ENCODE data around the gene IL4R. TPM values are rescaled to one million over a fixed set of nuclear protein-coding genes. Genes with fewer than 3 reads are reported as not detected.

IL4R gene
- total RNA-seq, 1 donor from 2014 or later = 6.8 TPM

DNA sequence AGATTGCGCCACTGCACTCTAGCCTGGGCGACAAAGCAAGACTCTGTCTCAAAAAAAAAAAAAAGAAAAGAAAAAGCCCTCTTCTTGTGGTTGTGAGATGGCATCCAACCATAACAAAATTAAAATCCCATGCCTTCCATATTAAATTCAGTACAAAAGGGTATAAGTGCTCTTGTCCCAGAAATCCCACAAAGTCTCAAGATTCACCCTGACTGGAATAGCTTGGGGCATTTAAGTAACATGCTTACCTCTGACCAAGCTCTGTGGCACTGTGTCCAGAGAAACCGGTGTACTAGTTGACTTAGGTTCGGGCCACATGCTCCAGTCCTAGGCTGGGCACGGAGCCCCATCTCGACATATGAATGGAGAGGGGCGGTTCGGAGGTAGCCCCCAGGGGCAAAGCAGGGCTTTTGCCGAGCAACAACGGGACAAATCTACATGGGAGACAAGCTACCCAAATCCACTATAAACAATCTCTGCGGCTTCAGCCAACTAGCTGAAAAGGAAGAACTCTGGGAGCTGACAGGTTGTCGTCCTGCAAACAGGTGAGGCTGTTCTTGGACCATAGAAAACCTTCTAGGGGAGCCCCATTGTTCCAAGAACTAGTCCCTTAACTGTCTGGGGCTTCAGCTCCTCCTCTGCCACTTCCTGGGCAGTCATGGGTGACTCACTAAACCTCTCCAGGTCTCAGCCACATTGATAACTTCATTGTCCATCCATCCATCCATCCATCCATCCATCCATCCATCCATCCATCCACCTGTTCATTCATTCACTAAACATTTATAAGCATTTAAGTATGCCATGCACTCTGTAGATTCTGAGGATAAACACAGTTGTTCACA lies 10.3 kb upstream of the IL4R start:
- H3K36me3 Mint-ChIP-seq = no peaks in the 10 kb centered on the region
- H3K4me3 Mint-ChIP-seq = no peak overlapping the region
- H3K9me3 Mint-ChIP-seq = peaks cover 11% of the 10 kb centered on the region
- TF ChIP-seq, protein P1, sequence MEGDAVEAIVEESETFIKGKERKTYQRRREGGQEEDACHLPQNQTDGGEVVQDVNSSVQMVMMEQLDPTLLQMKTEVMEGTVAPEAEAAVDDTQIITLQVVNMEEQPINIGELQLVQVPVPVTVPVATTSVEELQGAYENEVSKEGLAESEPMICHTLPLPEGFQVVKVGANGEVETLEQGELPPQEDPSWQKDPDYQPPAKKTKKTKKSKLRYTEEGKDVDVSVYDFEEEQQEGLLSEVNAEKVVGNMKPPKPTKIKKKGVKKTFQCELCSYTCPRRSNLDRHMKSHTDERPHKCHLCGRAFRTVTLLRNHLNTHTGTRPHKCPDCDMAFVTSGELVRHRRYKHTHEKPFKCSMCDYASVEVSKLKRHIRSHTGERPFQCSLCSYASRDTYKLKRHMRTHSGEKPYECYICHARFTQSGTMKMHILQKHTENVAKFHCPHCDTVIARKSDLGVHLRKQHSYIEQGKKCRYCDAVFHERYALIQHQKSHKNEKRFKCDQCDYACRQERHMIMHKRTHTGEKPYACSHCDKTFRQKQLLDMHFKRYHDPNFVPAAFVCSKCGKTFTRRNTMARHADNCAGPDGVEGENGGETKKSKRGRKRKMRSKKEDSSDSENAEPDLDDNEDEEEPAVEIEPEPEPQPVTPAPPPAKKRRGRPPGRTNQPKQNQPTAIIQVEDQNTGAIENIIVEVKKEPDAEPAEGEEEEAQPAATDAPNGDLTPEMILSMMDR (IDR thresholded peaks at IDR 0.05; ENCODE audit: unreplicated experiment) = no peak
- H3K27me3 Mint-ChIP-seq (ENCODE audit: low read depth) = peaks cover 5% of the 10 kb centered on the region
- no peaks in the 10 kb centered on the region for H3K4me1 Mint-ChIP-seq
- no peak overlapping the region for H3K27ac Mint-ChIP-seq
- no peak for DNase-seq (ENCODE audit: low spot score in 2 of 2, unreplicated experiment in 2 of 2)

- H3K9me3 Mint-ChIP-seq = peaks cover 11% of the 10 kb centered on the region
- H3K4me3 Mint-ChIP-seq = no peak overlapping the region
- TF ChIP-seq, protein P1 (IDR thresholded peaks at IDR 0.05; ENCODE audit: unreplicated experiment) = no peak
- no peak for DNase-seq (ENCODE audit: low spot score in 2 of 2, unreplicated experiment in 2 of 2)
- H3K27me3 Mint-ChIP-seq (ENCODE audit: low read depth) = peaks cover 5% of the 10 kb centered on the region
- H3K4me1 Mint-ChIP-seq = no peaks in the 10 kb centered on the region
- H3K36me3 Mint-ChIP-seq = no peaks in the 10 kb centered on the region
- H3K27ac Mint-ChIP-seq = no peak overlapping the region
These were observed 9.7 kb upstream of the IL4R start for GRCh38 chr16:27304102-27304501.

- no peaks in the 10 kb centered on the region for H3K4me1 Mint-ChIP-seq
These were observed 8.7 kb upstream of the IL4R start for GRCh38 chr16:27304881-27305745.

GRCh38 chr16:27305839-27306442 lies 7.8 kb upstream of the IL4R start:
- no peak overlapping the region for H3K4me3 Mint-ChIP-seq
- TF ChIP-seq, protein P1 (IDR thresholded peaks at IDR 0.05; ENCODE audit: unreplicated experiment) = no peak
- peaks cover 12% of the 10 kb centered on the region for H3K27me3 Mint-ChIP-seq (ENCODE audit: low read depth)
- no peaks in the 10 kb centered on the region for H3K4me1 Mint-ChIP-seq
- no peaks in the 10 kb centered on the region for H3K36me3 Mint-ChIP-seq
- H3K27ac Mint-ChIP-seq = no peak overlapping the region
- DNase-seq (ENCODE audit: low spot score in 2 of 2, unreplicated experiment in 2 of 2) = no peak
- H3K9me3 Mint-ChIP-seq = peaks cover 11% of the 10 kb centered on the region

More at GRCh38 chr16:27304881-27305745, 8.7 kb upstream of the IL4R start:
- Mint-ChIP-seq H3K36me3 (no peaks in the 10 kb centered on the region), H3K27me3 (ENCODE audit: low read depth) (peaks cover 5% of the 10 kb centered on the region), H3K4me3 (no peak overlapping the region), H3K27ac (no peak overlapping the region), H3K9me3 (peaks cover 11% of the 10 kb centered on the region)
- TF ChIP-seq, protein P1 (IDR thresholded peaks at IDR 0.05; ENCODE audit: unreplicated experiment) = no peak
- DNase-seq (ENCODE audit: low spot score in 2 of 2, unreplicated experiment in 2 of 2) = no peak

GRCh38 chr16:27308792-27309191 lies 5.0 kb upstream of the IL4R start:
- peaks cover 25% of the 10 kb centered on the region for H3K27me3 Mint-ChIP-seq (ENCODE audit: low read depth)
- no peaks in the 10 kb centered on the region for H3K4me1 Mint-ChIP-seq
- H3K36me3 Mint-ChIP-seq = no peaks in the 10 kb centered on the region
- no peak overlapping the region for H3K27ac Mint-ChIP-seq
- TF ChIP-seq, protein P1 (IDR thresholded peaks at IDR 0.05; ENCODE audit: unreplicated experiment) = no peak
- no peak overlapping the region for H3K4me3 Mint-ChIP-seq
- H3K9me3 Mint-ChIP-seq = peaks cover 11% of the 10 kb centered on the region
- no peak for DNase-seq (ENCODE audit: low spot score in 2 of 2, unreplicated experiment in 2 of 2)
